HepG2 (cell line): ENCODE results near the gene USP34. TPM values are rescaled to one million over a fixed set of nuclear protein-coding genes. Genes with fewer than 3 reads are reported as not detected.
A peak's percentile ranks its signal among the peaks of the same experiment; 100 is the strongest.

ENCODE experiments used
- ATAC-seq: fragments of 200-7000 bp; cut with Tn5 transposase; 3 replicates; pipeline ENCODE4 v1.9.1; 2020; ENCODE audit warnings: mild to moderate bottlenecking, moderate library complexity
- BruUV-seq: library from RNA; stranded (reverse); fragments of 400-500 nt; replicated peaks from 2 replicates; lab custom pipeline; 2021; lab: Mats Ljungman, UMichigan
- CTCF ChIA-PET: fragments of 300-600 bp; formaldehyde crosslinking; extraction: SDS; loops from one replicate; lab custom pipeline; 2021; ENCODE audit warnings: low total read pairs, inconsistent platforms, low intra/inter-chr PET ratio; lab: Yijun Ruan, JAX
- POLR2A ChIA-PET: fragments of 350-600 bp; sonication (Branson Sonifier 250); formaldehyde crosslinking; loops from one replicate; lab custom pipeline; 2020; ENCODE audit warnings: antibody characterized with exemption, inconsistent platforms; lab: Yijun Ruan, JAX
- DNase-seq: peaks from one replicate; pipeline ENCODE4 v3.0.0-alpha.2; 2015; ENCODE audit warnings: low spot score
- FAIRE-seq: peaks from 3 replicates; lab custom pipeline; 2011; peaks lifted over from hg19 to GRCh38; lab: Jason Lieb, UNC
- H2AFZ ChIP-seq: one replicate; pipeline ENCODE4 v1.6.1; 2011; ENCODE audit warnings: low read length, inconsistent platforms
- H3K27ac ChIP-seq: fragments of 300-600 bp; 3 replicates; pipeline ENCODE4 v1.8.0; 2011; ENCODE audit warnings: mixed run types, mild to moderate bottlenecking, mixed read lengths, low read length, inconsistent platforms; ENCODE audit not compliant: insufficient read depth; ENCODE audit errors: extremely low read length
- H3K27me3 ChIP-seq, 2 experiments: fragments of 200-600 bp in 1 of 2; 2 replicates in 1 of 2; 3 replicates in 1 of 2; pipeline versions ENCODE4 v1.6.0 to v1.8.0; 2011; ENCODE audit warnings: low read length in 2 of 2, mild to moderate bottlenecking in 2 of 2, moderate library complexity in 2 of 2, inconsistent platforms in 1 of 2; ENCODE audit not compliant: insufficient read depth in 2 of 2, control insufficient read depth in 1 of 2
- H3K36me3 ChIP-seq, 2 experiments: fragments of 200-600 bp in 1 of 2; replicated peaks in 1 of 2; 2 replicates in 1 of 2; 3 replicates in 1 of 2; pipeline versions ENCODE4 v1.5.1 to v1.8.0; 2011; ENCODE audit warnings: low read length in 2 of 2, inconsistent platforms in 1 of 2; ENCODE audit not compliant: insufficient read depth in 2 of 2, control insufficient read depth in 1 of 2
- H3K4me1 ChIP-seq: 2 replicates; pipeline ENCODE4 v1.5.1; 2012; ENCODE audit warnings: low read length, inconsistent platforms; ENCODE audit not compliant: insufficient read depth
- H3K4me2 ChIP-seq: 2 replicates; pipeline ENCODE4 v1.6.0; 2011; ENCODE audit warnings: low read depth, low read length, inconsistent platforms
- H3K4me3 ChIP-seq, 3 experiments: fragments of 200-600 bp in 1 of 3; sonication (generic), shearing (Covaris generic) in 1 of 3; replicated peaks in 1 of 3; 2 replicates each; pipeline ENCODE4 v1.5.1; 2011 to 2016; ENCODE audit warnings: low read length in 3 of 3, inconsistent platforms in 2 of 3, low read depth in 2 of 3, mild to moderate bottlenecking in 2 of 3, control low read depth in 1 of 3, mixed read lengths in 1 of 3; ENCODE audit not compliant: insufficient read depth in 1 of 3
- H3K79me2 ChIP-seq: one replicate; pipeline ENCODE4 v1.6.1; 2011; ENCODE audit warnings: low read length, inconsistent platforms; ENCODE audit not compliant: insufficient read depth
- H3K9ac ChIP-seq: 2 replicates; pipeline ENCODE4 v1.6.0; 2011; ENCODE audit warnings: mild to moderate bottlenecking, low read depth, low read length, inconsistent platforms; ENCODE audit not compliant: insufficient read depth
- H3K9me3 ChIP-seq: 2 replicates; pipeline ENCODE4 v1.5.1; 2012; ENCODE audit warnings: mild to moderate bottlenecking, low read length
- H4K20me1 ChIP-seq: 2 replicates; pipeline ENCODE4 v1.6.0; 2011; ENCODE audit warnings: inconsistent platforms, mild to moderate bottlenecking, low read length, moderate library complexity; ENCODE audit not compliant: insufficient read depth
- HIVEP1 ChIP-seq: sonication (generic); formaldehyde crosslinking; IDR thresholded peaks from 2 replicates; pipeline ENCODE4 v1.4.0; 2020; ENCODE audit warnings: mild to moderate bottlenecking, missing genetic modification reagents
- KDM2A ChIP-seq: sonication (generic); formaldehyde crosslinking; IDR thresholded peaks from 2 replicates; pipeline ENCODE4 v1.4.0; 2020; ENCODE audit warnings: low read depth, missing genetic modification reagents, borderline replicate concordance
- MEIS2 ChIP-seq: sonication (generic); formaldehyde crosslinking; IDR thresholded peaks from 2 replicates; pipeline ENCODE4 v1.9.0; 2021; ENCODE audit warnings: mild to moderate bottlenecking, missing genetic modification reagents
- SRF ChIP-seq: IDR thresholded peaks from 2 replicates; pipeline ENCODE4 v1.6.1; 2011; ENCODE audit warnings: mild to moderate bottlenecking, low read depth, low read length, moderate library complexity
- ZHX2 ChIP-seq, 2 experiments: sonication (generic) in 1 of 2; formaldehyde crosslinking in 1 of 2; IDR thresholded peaks; 2 replicates each; pipeline versions ENCODE4 v1.6.1 to v1.9.0; 2014 to 2022; ENCODE audit warnings: antibody characterized with exemption in 1 of 2, borderline replicate concordance in 1 of 2, inconsistent platforms in 1 of 2, low read depth in 1 of 2, missing genetic modification reagents in 1 of 2
- ZNF18 ChIP-seq: sonication (generic); formaldehyde crosslinking; IDR thresholded peaks from 2 replicates; pipeline ENCODE4 v1.8.0; 2022; ENCODE audit warnings: mild to moderate bottlenecking, missing genetic modification reagents; ENCODE audit not compliant: insufficient replicate concordance
- ZNF350 ChIP-seq: sonication (generic); formaldehyde crosslinking; IDR thresholded peaks from 2 replicates; pipeline ENCODE4 v1.4.0; 2020; ENCODE audit warnings: mild to moderate bottlenecking, low read depth, missing genetic modification reagents, borderline replicate concordance
- ZNF414 ChIP-seq: sonication (generic); formaldehyde crosslinking; IDR thresholded peaks from 2 replicates; pipeline ENCODE4 v1.5.0; 2020; ENCODE audit warnings: missing genetic modification reagents
- ZNF430 ChIP-seq: sonication (generic); formaldehyde crosslinking; IDR thresholded peaks from 2 replicates; pipeline ENCODE4 v1.9.0; 2021; ENCODE audit warnings: mild to moderate bottlenecking, missing genetic modification reagents
- ZNF800 ChIP-seq: sonication (generic); formaldehyde crosslinking; IDR thresholded peaks from 2 replicates; pipeline ENCODE4 v1.4.0; 2020; ENCODE audit warnings: missing genetic modification reagents
- WGBS: methylation state at CpG from one replicate; pipeline ENCODE4 v1.1.6; 2017; ENCODE audit warnings: low lambda C conversion rate; 5-methylcytosine and 5-hydroxymethylcytosine counted together
- in situ Hi-C: cut with HindIII; loops from 2 replicates; pipeline ENCODE4 v1.10.0; 2017; ENCODE audit warnings: low pct_unique_long_range_greater_than_20kb; ENCODE audit not compliant: extremely low pct_ligation_motif_present
- intact Hi-C: fragments of 100-400 bp; cut with micrococcal nuclease; formaldehyde crosslinking; loops from one replicate; pipeline ENCODE4 v1.10.0; 2022; ENCODE audit not compliant: unreplicated experiment
- polyA plus RNA-seq, 8 experiments: library from polyadenylated mRNA; depleted of rRNA in 3 of 8; stranded (reverse) in 7 of 8; unstranded in 1 of 8; fragments of >200 nt; fragmentation: Illumina TruSeq in 4 of 8; extraction: Trizol in 4 of 8; gene quantifications; 2 replicates each; pipeline versions ENCODE4 v1.2.1 to v1.2.3, GENCODE V29; 2011 to 2016; ENCODE audit warnings: low read depth in 4 of 8, missing spikeins in 1 of 8, mixed read lengths in 1 of 8; ENCODE audit not compliant: insufficient read depth in 1 of 8
- total RNA-seq, 5 experiments: library from RNA; depleted of rRNA; stranded (reverse); fragments of >200 nt; fragmentation: Illumina TruSeq; extraction: Trizol; gene quantifications; 2 replicates each; pipeline ENCODE4 v1.2.3, GENCODE V29; 2016; ENCODE audit warnings: low read depth in 1 of 5

Gene USP34
- total and polyA plus RNA-seq, 2 of the 13 experiments (the other 11 are each of a cell fraction or from before 2014, with no cell fraction given), result 99.2 to 100 TPM

GRCh38 chr2:61470122-61470951 is 550 bp downstream of the USP34 start:
- peaks cover 18% of the 10 kb centered on the region for H4K20me1 ChIP-seq
- H3K9me3 ChIP-seq, result no peaks in the 10 kb centered on the region
- peak overlapping the region; percentile 94 for H3K9ac ChIP-seq
- intact Hi-C loops, result loop anchor here (2.0 kb wide), 1 partner anchor 28 kb away; no protein-coding TSS in a partner anchor
- WGBS, result 2% methylated on average over 58 of the region's 94 CpGs
- H3K27me3 ChIP-seq, result no peaks in the 10 kb centered on the region; a peak in 1 of 5 replicates
- H3K4me2 ChIP-seq, result peak overlapping the region; percentile 70
- peak; percentile 75 for DNase-seq
- peak overlapping the region; percentile 97 for H3K27ac ChIP-seq
- no peak overlapping the region for H2AFZ ChIP-seq
- BruUV-seq, result TSS peak; percentile 62
- peak overlapping the region; percentile 79 to 98 (median 89) for H3K4me3 ChIP-seq
- peaks cover 63% of the 10 kb centered on the region for H3K79me2 ChIP-seq
- in situ Hi-C loops, result loop anchor here (5.0 kb wide), 1 partner anchor 48 kb away; no protein-coding TSS in a partner anchor
- H3K4me1 ChIP-seq, result peaks cover 50% of the 10 kb centered on the region
- CTCF ChIA-PET, result no interaction called here
- POLR2A ChIA-PET, result interaction anchor here (0.7 to 1.6 kb wide), 3 partner anchors 10 to 68 kb away, joined by 3 to 5 read pairs (median 3); partner anchors contain the start of gene XPO1
- ATAC-seq, result peak; percentile 29
- FAIRE-seq, result no peak
- peaks cover 2 to 11% of the 10 kb centered on the region in 2 experiments; a peak in 2 of 5 replicates for H3K36me3 ChIP-seq
- TF ChIP-seq HIVEP1 (CRISPR knock-in tag), result 0 out of 2 replicates have a peak, but pooled peaks have one; percentile 29
- TF ChIP-seq KDM2A (CRISPR knock-in tag), result peak; percentile 68
- TF ChIP-seq ZNF414 (CRISPR knock-in tag), result peak; percentile 6
- peak; percentile 49 for TF ChIP-seq ZNF18 (CRISPR knock-in tag)
- TF ChIP-seq ZNF800, result 0 out of 2 replicates have a peak, but pooled peaks have one; percentile 9
- TF ChIP-seq ZNF430, result 0 out of 2 replicates have a peak, but pooled peaks have one; percentile 24
- TF ChIP-seq MEIS2 (CRISPR knock-in tag), result 0 out of 2 replicates have a peak, but pooled peaks have one; percentile 20
- 0 out of 2 replicates have a peak, but pooled peaks have one; percentile 11 for TF ChIP-seq ZNF350 (CRISPR knock-in tag)
- TF ChIP-seq ZHX2 (IDR thresholded peaks at IDR 0.05; ENCODE audit: low read depth), result 0 out of 2 replicates have a peak, but pooled peaks have one; percentile 37
- no peak for TF ChIP-seq ZHX2 (CRISPR knock-in tag; IDR thresholded peaks at IDR 0.05; ENCODE audit: borderline replicate concordance)
- TF ChIP-seq SRF, result no peak
